ENCODE data around the gene IDH2. TPM values are rescaled to one million over a fixed set of nuclear protein-coding genes. Genes with fewer than 3 reads are reported as not detected.
A peak's percentile ranks its signal among the peaks of the same experiment; 100 is the strongest.

Gene IDH2
- total and polyA plus RNA-seq, 2 of the 13 experiments (the other 11 are each of a cell fraction or from before 2014, with no cell fraction given): 121 to 145 TPM

DNA sequence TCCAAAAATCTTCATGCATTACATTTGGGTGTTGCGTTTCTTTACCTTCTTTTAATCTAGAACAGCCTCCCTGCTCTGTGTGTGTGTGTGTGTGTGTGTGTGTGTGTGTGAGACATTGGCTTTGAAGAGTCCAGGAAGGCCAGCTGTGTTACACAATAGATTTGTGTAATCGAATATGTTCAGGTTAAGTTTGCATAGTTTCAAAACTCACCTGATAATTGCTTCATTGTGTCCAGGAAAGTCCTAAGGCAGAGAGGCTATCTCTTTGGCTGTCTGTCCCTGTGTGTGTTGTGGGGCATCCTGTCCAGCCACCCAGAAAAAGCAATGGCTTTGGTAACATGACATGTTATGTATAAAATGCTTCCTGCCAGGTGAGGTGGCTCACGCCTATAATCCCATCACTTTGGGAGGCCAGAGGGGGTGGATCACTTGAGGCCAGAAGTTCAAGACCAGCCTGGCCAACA lies 63.6 kb downstream of the IDH2 start (continued):
- TF ChIP-seq MAZ (IDR thresholded peaks at IDR 0.05; ENCODE audit: borderline replicate concordance, low read depth, low read length) (no peak), MAZ (CRISPR knock-in tag; IDR thresholded peaks at IDR 0.05; ENCODE audit: low read depth) (0 out of 2 replicates have a peak, but pooled peaks have one; percentile 54), ZNF33A (CRISPR knock-in tag; IDR thresholded peaks at IDR 0.05; ENCODE audit: borderline replicate concordance) (no peak), PAX8 (CRISPR knock-in tag; IDR thresholded peaks at IDR 0.05; ENCODE audit: borderline replicate concordance) (no peak), SMAD3 (CRISPR knock-in tag; IDR thresholded peaks at IDR 0.05) (0 out of 2 replicates have a peak, but pooled peaks have one; percentile 61), HDAC1 (CRISPR knock-in tag; IDR thresholded peaks at IDR 0.05) (peak; percentile 48; the same call in 1 of the 2 replicates), ELF3 (CRISPR knock-in tag; IDR thresholded peaks at IDR 0.05) (0 out of 2 replicates have a peak, but pooled peaks have one; percentile 35), CREB1 (IDR thresholded peaks at IDR 0.05) (no peak), CREB1 (CRISPR knock-in tag; IDR thresholded peaks at IDR 0.05) (peak; percentile 58; the same call in 1 of the 2 replicates), TGIF2 (CRISPR knock-in tag; IDR thresholded peaks at IDR 0.05) (0 out of 2 replicates have a peak, but pooled peaks have one; percentile 19), NKX3-1 (CRISPR knock-in tag; IDR thresholded peaks at IDR 0.05) (no peak), CREM (IDR thresholded peaks at IDR 0.05) (peak; percentile 73; the same call in 1 of the 2 replicates), CREM (CRISPR knock-in tag; IDR thresholded peaks at IDR 0.05) (no peak), RFX1 (IDR thresholded peaks at IDR 0.05) (no peak), SRY (CRISPR knock-in tag; IDR thresholded peaks at IDR 0.05) (no peak), ZNF121 (CRISPR knock-in tag; IDR thresholded peaks at IDR 0.05) (peak; percentile 82)
- TF ChIP-seq, protein P1, sequence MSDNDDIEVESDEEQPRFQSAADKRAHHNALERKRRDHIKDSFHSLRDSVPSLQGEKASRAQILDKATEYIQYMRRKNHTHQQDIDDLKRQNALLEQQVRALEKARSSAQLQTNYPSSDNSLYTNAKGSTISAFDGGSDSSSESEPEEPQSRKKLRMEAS (IDR thresholded peaks at IDR 0.05): no peak
- TF ChIP-seq, protein P2, sequence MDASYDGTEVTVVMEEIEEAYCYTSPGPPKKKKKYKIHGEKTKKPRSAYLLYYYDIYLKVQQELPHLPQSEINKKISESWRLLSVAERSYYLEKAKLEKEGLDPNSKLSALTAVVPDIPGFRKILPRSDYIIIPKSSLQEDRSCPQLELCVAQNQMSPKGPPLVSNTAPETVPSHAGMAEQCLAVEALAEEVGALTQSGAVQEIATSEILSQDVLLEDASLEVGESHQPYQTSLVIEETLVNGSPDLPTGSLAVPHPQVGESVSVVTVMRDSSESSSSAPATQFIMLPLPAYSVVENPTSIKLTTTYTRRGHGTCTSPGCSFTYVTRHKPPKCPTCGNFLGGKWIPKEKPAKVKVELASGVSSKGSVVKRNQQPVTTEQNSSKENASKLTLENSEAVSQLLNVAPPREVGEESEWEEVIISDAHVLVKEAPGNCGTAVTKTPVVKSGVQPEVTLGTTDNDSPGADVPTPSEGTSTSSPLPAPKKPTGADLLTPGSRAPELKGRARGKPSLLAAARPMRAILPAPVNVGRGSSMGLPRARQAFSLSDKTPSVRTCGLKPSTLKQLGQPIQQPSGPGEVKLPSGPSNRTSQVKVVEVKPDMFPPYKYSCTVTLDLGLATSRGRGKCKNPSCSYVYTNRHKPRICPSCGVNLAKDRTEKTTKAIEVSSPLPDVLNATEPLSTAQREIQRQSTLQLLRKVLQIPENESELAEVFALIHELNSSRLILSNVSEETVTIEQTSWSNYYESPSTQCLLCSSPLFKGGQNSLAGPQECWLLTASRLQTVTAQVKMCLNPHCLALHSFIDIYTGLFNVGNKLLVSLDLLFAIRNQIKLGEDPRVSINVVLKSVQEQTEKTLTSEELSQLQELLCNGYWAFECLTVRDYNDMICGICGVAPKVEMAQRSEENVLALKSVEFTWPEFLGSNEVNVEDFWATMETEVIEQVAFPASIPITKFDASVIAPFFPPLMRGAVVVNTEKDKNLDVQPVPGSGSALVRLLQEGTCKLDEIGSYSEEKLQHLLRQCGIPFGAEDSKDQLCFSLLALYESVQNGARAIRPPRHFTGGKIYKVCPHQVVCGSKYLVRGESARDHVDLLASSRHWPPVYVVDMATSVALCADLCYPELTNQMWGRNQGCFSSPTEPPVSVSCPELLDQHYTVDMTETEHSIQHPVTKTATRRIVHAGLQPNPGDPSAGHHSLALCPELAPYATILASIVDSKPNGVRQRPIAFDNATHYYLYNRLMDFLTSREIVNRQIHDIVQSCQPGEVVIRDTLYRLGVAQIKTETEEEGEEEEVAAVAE (CRISPR knock-in tag; IDR thresholded peaks at IDR 0.05; ENCODE audit: borderline replicate concordance): no peak
- TF ChIP-seq, protein P3, sequence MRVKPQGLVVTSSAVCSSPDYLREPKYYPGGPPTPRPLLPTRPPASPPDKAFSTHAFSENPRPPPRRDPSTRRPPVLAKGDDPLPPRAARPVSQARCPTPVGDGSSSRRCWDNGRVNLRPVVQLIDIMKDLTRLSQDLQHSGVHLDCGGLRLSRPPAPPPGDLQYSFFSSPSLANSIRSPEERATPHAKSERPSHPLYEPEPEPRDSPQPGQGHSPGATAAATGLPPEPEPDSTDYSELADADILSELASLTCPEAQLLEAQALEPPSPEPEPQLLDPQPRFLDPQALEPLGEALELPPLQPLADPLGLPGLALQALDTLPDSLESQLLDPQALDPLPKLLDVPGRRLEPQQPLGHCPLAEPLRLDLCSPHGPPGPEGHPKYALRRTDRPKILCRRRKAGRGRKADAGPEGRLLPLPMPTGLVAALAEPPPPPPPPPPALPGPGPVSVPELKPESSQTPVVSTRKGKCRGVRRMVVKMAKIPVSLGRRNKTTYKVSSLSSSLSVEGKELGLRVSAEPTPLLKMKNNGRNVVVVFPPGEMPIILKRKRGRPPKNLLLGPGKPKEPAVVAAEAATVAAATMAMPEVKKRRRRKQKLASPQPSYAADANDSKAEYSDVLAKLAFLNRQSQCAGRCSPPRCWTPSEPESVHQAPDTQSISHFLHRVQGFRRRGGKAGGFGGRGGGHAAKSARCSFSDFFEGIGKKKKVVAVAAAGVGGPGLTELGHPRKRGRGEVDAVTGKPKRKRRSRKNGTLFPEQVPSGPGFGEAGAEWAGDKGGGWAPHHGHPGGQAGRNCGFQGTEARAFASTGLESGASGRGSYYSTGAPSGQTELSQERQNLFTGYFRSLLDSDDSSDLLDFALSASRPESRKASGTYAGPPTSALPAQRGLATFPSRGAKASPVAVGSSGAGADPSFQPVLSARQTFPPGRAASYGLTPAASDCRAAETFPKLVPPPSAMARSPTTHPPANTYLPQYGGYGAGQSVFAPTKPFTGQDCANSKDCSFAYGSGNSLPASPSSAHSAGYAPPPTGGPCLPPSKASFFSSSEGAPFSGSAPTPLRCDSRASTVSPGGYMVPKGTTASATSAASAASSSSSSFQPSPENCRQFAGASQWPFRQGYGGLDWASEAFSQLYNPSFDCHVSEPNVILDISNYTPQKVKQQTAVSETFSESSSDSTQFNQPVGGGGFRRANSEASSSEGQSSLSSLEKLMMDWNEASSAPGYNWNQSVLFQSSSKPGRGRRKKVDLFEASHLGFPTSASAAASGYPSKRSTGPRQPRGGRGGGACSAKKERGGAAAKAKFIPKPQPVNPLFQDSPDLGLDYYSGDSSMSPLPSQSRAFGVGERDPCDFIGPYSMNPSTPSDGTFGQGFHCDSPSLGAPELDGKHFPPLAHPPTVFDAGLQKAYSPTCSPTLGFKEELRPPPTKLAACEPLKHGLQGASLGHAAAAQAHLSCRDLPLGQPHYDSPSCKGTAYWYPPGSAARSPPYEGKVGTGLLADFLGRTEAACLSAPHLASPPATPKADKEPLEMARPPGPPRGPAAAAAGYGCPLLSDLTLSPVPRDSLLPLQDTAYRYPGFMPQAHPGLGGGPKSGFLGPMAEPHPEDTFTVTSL (CRISPR knock-in tag; IDR thresholded peaks at IDR 0.05; ENCODE audit: borderline replicate concordance): 0 out of 2 replicates have a peak, but pooled peaks have one; percentile 29
- TF ChIP-seq, protein P4, sequence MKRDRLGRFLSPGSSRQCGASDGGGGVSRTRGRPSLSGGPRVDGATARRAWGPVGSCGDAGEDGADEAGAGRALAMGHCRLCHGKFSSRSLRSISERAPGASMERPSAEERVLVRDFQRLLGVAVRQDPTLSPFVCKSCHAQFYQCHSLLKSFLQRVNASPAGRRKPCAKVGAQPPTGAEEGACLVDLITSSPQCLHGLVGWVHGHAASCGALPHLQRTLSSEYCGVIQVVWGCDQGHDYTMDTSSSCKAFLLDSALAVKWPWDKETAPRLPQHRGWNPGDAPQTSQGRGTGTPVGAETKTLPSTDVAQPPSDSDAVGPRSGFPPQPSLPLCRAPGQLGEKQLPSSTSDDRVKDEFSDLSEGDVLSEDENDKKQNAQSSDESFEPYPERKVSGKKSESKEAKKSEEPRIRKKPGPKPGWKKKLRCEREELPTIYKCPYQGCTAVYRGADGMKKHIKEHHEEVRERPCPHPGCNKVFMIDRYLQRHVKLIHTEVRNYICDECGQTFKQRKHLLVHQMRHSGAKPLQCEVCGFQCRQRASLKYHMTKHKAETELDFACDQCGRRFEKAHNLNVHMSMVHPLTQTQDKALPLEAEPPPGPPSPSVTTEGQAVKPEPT (CRISPR knock-in tag; IDR thresholded peaks at IDR 0.05; ENCODE audit: low read depth): 0 out of 2 replicates have a peak, but pooled peaks have one; percentile 38
